Measurements from ENCODE around the gene PNLIPRP2. TPM values are rescaled to one million over a fixed set of nuclear protein-coding genes. Genes with fewer than 3 reads are reported as not detected.

The PNLIPRP2 gene
- total and polyA plus RNA-seq, 4 donors: 0.06 to 1.0 (median 0.08) TPM; not detected in 1

DNA sequence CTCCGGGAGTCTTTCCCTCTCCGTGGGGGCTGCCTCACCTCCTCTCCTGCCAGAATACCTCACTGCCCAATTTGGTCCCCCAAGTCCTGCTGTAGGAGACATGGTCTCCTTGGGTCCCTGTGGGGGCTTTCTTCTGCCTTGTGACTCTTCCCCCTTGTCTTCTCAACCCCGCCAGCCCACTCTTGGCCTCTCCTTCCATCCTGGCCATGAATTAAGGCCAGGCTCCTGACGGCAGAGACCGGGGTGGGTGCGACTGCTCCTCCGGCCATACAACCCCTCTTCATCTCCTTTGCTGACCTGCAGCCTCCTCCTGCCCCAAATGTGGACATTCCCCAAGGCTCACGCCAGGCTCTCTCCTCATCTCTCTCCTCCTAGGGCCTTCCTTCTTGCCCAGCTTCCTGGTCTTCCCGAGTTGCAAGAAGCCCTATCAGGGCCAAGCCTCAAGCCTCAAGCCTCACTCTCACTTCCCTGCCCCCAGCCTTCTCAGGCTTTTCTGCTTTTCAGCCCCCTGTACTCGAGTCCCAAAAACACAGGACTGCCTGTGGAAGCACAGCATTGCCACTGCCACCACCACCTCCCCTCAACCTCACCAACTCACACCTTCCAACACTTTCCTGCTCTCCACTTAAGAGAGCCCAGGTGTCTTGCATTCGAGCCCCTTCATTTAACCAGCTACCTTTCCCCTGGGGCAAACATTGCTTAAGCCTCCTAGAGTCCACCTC is 1.3 kb downstream of the PNLIPRP2 start:
- no peak overlapping the region for H3K27ac ChIP-seq (ENCODE audit: low read depth in 1 of 2, low read length in 1 of 2)
- peaks cover 4 to 9% (median 4%) of the 10 kb centered on the region in 3 donors for H3K27me3 ChIP-seq (ENCODE audit: control insufficient read depth in 3 of 3, insufficient read depth in 3 of 3, low read length in 2 of 3)
- H3K4me1 ChIP-seq (ENCODE audit: control insufficient read depth in 5 of 5, insufficient read depth in 5 of 5, low read length in 5 of 5): no peaks in the 10 kb centered on the region
- no peak overlapping the region for H3K9ac ChIP-seq (ENCODE audit: insufficient read depth in 1 of 2, low read length in 2 of 2)
- no peak overlapping the region for H3K4me3 ChIP-seq
- no peaks in the 10 kb centered on the region for H3K36me3 ChIP-seq (ENCODE audit: control insufficient read depth in 4 of 4, insufficient read depth in 4 of 4, low read length in 4 of 4)
- WGBS, 2 donors: 84 to 87% methylated on average over 11 of the region's 11 CpGs
- no peak for TF ChIP-seq CTCF (IDR thresholded peaks at IDR 0.05; ENCODE audit: control extremely low read depth, extremely low read depth)
- DNase-seq (no peak), ATAC-seq (ENCODE audit: insufficient read depth, low FRiP score) (no peak)
- peaks cover 0 to 2% (median 0%) of the 10 kb centered on the region in 4 donors for H3K9me3 ChIP-seq (ENCODE audit: control insufficient read depth in 4 of 4, insufficient read depth in 3 of 4, low read length in 3 of 4)

- WGBS, 2 donors: 88 to 91% methylated on average over 7 of the region's 7 CpGs
Measured at GRCh38 chr10:116625845-116626244, 5.1 kb downstream of the PNLIPRP2 start.

DNA sequence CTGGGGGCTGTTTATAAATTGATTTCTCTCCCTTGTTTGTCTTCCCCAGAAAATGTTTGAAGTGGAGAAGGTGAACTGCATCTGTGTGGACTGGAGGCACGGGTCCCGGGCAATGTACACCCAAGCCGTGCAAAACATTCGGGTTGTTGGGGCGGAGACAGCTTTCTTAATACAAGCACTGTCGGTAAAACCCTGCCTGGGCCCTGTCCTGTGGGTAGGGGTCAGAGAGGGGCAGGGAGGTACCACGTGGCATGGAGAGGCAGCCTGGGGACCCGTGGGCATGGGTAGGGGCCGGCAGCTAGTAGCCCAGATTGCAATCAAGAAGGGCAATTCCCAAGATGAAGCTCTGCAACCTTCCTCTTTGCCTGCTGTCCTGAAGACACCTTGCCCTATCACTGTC is 6.1 kb downstream of the PNLIPRP2 start:
- 70 to 75% methylated on average over 9 of the region's 9 CpGs for WGBS, 2 donors
- H3K4me1 ChIP-seq (ENCODE audit: control insufficient read depth in 5 of 5, insufficient read depth in 5 of 5, low read length in 5 of 5): peaks cover 0 to 3% (median 0%) of the 10 kb centered on the region in 5 donors
- H3K4me3 ChIP-seq: no peak overlapping the region
- H3K27me3 ChIP-seq (ENCODE audit: control insufficient read depth in 3 of 3, insufficient read depth in 3 of 3, low read length in 2 of 3): peaks cover 4 to 13% (median 4%) of the 10 kb centered on the region in 3 donors
- DNase-seq: no peak
- no peak for TF ChIP-seq CTCF (IDR thresholded peaks at IDR 0.05; ENCODE audit: control extremely low read depth, extremely low read depth)
- H3K9me3 ChIP-seq (ENCODE audit: control insufficient read depth in 4 of 4, insufficient read depth in 3 of 4, low read length in 3 of 4): peaks cover 0 to 2% (median 0%) of the 10 kb centered on the region in 4 donors
- no peak overlapping the region for H3K27ac ChIP-seq (ENCODE audit: low read depth in 1 of 2, low read length in 1 of 2)
- H3K9ac ChIP-seq (ENCODE audit: insufficient read depth in 1 of 2, low read length in 2 of 2): no peak overlapping the region
- no peak for ATAC-seq (ENCODE audit: insufficient read depth, low FRiP score)
- no peaks in the 10 kb centered on the region for H3K36me3 ChIP-seq (ENCODE audit: control insufficient read depth in 4 of 4, insufficient read depth in 4 of 4, low read length in 4 of 4)

More at GRCh38 chr10:116625845-116626244, 5.1 kb downstream of the PNLIPRP2 start:
- DNase-seq (no peak), ATAC-seq (ENCODE audit: insufficient read depth, low FRiP score) (no peak)
- Histone ChIP-seq H3K36me3 (ENCODE audit: control insufficient read depth in 4 of 4, insufficient read depth in 4 of 4, low read length in 4 of 4) (no peaks in the 10 kb centered on the region), H3K27me3 (ENCODE audit: control insufficient read depth in 3 of 3, insufficient read depth in 3 of 3, low read length in 2 of 3) (peaks cover 4 to 13% (median 4%) of the 10 kb centered on the region in 3 donors), H3K9ac (ENCODE audit: insufficient read depth in 1 of 2, low read length in 2 of 2) (no peak overlapping the region), H3K9me3 (ENCODE audit: control insufficient read depth in 4 of 4, insufficient read depth in 3 of 4, low read length in 3 of 4) (peaks cover 0 to 2% (median 0%) of the 10 kb centered on the region in 4 donors), H3K4me1 (ENCODE audit: control insufficient read depth in 5 of 5, insufficient read depth in 5 of 5, low read length in 5 of 5) (peaks cover 0 to 3% (median 0%) of the 10 kb centered on the region in 5 donors), H3K27ac (ENCODE audit: low read depth in 1 of 2, low read length in 1 of 2) (no peak overlapping the region), H3K4me3 (no peak overlapping the region)
- TF ChIP-seq CTCF (IDR thresholded peaks at IDR 0.05; ENCODE audit: control extremely low read depth, extremely low read depth): no peak
